GM23248 (cell line): ENCODE measurements around the gene IQGAP1. TPM values are rescaled to one million over a fixed set of nuclear protein-coding genes. Genes with fewer than 3 reads are reported as not detected.

Experiments used
- DNase-seq: peaks from one replicate; pipeline ENCODE4 v3.0.0-alpha.2; 2015
- H2AFZ ChIP-seq: fragments of 200-600 bp; sonication (generic); 2 replicates; pipeline ENCODE4 v1.6.1; 2016; ENCODE audit warnings: antibody characterized with exemption
- H3F3A ChIP-seq: fragments of 200-600 bp; sonication (generic); 2 replicates; pipeline ENCODE4 v1.6.1; 2016; ENCODE audit warnings: mild to moderate bottlenecking, antibody characterized with exemption, mixed run types; ENCODE audit not compliant: insufficient read depth
- H3K27ac ChIP-seq: fragments of 200-600 bp; sonication (generic); 2 replicates; pipeline ENCODE4 v1.5.1; 2016; ENCODE audit warnings: mild to moderate bottlenecking
- H3K27me3 ChIP-seq: fragments of 200-600 bp; sonication (generic); replicated peaks from 2 replicates; pipeline ENCODE4 v1.6.1; 2016; ENCODE audit warnings: mild to moderate bottlenecking; ENCODE audit not compliant: insufficient read depth
- H3K36me3 ChIP-seq: fragments of 200-600 bp; sonication (generic); 2 replicates; pipeline ENCODE4 v1.6.1; 2016; ENCODE audit warnings: low read depth, mild to moderate bottlenecking
- H3K4me1 ChIP-seq: fragments of 200-600 bp; sonication (generic); 2 replicates; pipeline ENCODE4 v1.6.1; 2016; ENCODE audit warnings: mild to moderate bottlenecking; ENCODE audit not compliant: insufficient read depth
- H3K4me2 ChIP-seq: fragments of 200-600 bp; sonication (generic); one replicate; pipeline ENCODE4 v1.6.1; 2016; ENCODE audit warnings: mild to moderate bottlenecking; ENCODE audit not compliant: unreplicated experiment
- H3K4me3 ChIP-seq: fragments of 200-600 bp; sonication (generic); 2 replicates; pipeline ENCODE4 v1.5.1; 2016; ENCODE audit warnings: mild to moderate bottlenecking
- H3K79me2 ChIP-seq: fragments of 200-600 bp; sonication (generic); 2 replicates; pipeline ENCODE4 v1.6.1; 2016; ENCODE audit warnings: mild to moderate bottlenecking; ENCODE audit not compliant: insufficient read depth
- H3K9ac ChIP-seq: fragments of 200-600 bp; sonication (generic); 2 replicates; pipeline ENCODE4 v1.6.1; 2016; ENCODE audit warnings: mild to moderate bottlenecking
- H3K9me2 ChIP-seq: fragments of 200-600 bp; sonication (generic); 2 replicates; pipeline ENCODE4 v1.6.1; 2016; ENCODE audit warnings: mixed run types, mild to moderate bottlenecking, moderate library complexity; ENCODE audit not compliant: insufficient read depth
- H3K9me3 ChIP-seq: fragments of 200-600 bp; sonication (generic); one replicate; pipeline ENCODE4 v1.6.1; 2017; ENCODE audit warnings: low read depth
- H4K20me1 ChIP-seq: fragments of 200-600 bp; sonication (generic); 2 replicates; pipeline ENCODE4 v1.6.0; 2016; ENCODE audit not compliant: insufficient read depth
- EZH2 ChIP-seq: fragments of 200-600 bp; sonication (generic); IDR thresholded peaks from 2 replicates; pipeline ENCODE4 v1.6.1; 2018; ENCODE audit warnings: antibody characterized with exemption, mild to moderate bottlenecking; ENCODE audit not compliant: insufficient read depth, poor library complexity, severe bottlenecking
- EZH2phosphoT487 ChIP-seq: fragments of 200-600 bp; sonication (generic); IDR thresholded peaks from 2 replicates; pipeline ENCODE4 v1.6.1; 2018; ENCODE audit warnings: antibody characterized with exemption, moderate library complexity, mild to moderate bottlenecking, low read depth; ENCODE audit not compliant: insufficient read depth
- WGBS, 2 experiments: methylation state at CpG; one replicate each; pipeline ENCODE4 v1.1.6; 2015 to 2017; ENCODE audit warnings: low lambda C conversion rate in 2 of 2, low coverage in 1 of 2; ENCODE audit errors: missing lambda C conversion rate in 2 of 2; 5-methylcytosine and 5-hydroxymethylcytosine counted together
- in situ Hi-C: fragments of 300-500 bp; cut with MboI; formaldehyde crosslinking; loops from 2 replicates; pipeline ENCODE4 v1.15.0; 2020
- polyA plus RNA-seq: library from polyadenylated mRNA; unstranded; fragments of >200 nt; fragmentation: Nextera tagmentation; extraction: Ambion mirVana; gene quantifications from 2 replicates; pipeline ENCODE4 v1.2.1, GENCODE V29; 2016
- total RNA-seq: library from RNA; depleted of rRNA; stranded (reverse); fragments of >200 nt; shearing (Covaris generic); gene quantifications from 2 replicates; pipeline ENCODE4 v1.2.3, GENCODE V29; 2014

Gene IQGAP1
- total and polyA plus RNA-seq, 2 experiments from 2014 or later: 101 to 185 TPM

GRCh38 chr15:90529371-90530249 is 141.6 kb downstream of the IQGAP1 start, which contains the start of gene CRTC3:
TSS of gene CRTC3 (plus strand) at chr15:90529923. CDS start at chr15:90530072, 149 bp downstream.
- no peaks in the 10 kb centered on the region for H3K9me2 ChIP-seq
- no peak for TF ChIP-seq EZH2
- TF ChIP-seq EZH2phosphoT487: no peak

GRCh38 chr15:90530250-90531051 is 142.4 kb downstream of the IQGAP1 start:
- in situ Hi-C loops: no loop called here
- H3K9me3 ChIP-seq: no peaks in the 10 kb centered on the region
- TF ChIP-seq EZH2phosphoT487: no peak
- no peak for TF ChIP-seq EZH2
- peak overlapping the region; percentile 99 for H3K4me3 ChIP-seq
- no peaks in the 10 kb centered on the region for H4K20me1 ChIP-seq
- H3K9ac ChIP-seq: peak overlapping the region; percentile 92
- peak overlapping the region; percentile 74 for H2AFZ ChIP-seq
- H3K4me2 ChIP-seq: peak overlapping the region; percentile 89
- H3K9me2 ChIP-seq: no peaks in the 10 kb centered on the region
- H3K79me2 ChIP-seq: peaks cover 53% of the 10 kb centered on the region
- WGBS, 2 experiments: 1% methylated on average over 32 to 71 of the region's 76 CpGs
- no peaks in the 10 kb centered on the region for H3K36me3 ChIP-seq
- H3K4me1 ChIP-seq: peaks cover 11% of the 10 kb centered on the region
- peak overlapping the region; percentile 74 for H3K27ac ChIP-seq
- DNase-seq: peak; percentile 70
- no peaks in the 10 kb centered on the region for H3K27me3 ChIP-seq
- no peaks in the 10 kb centered on the region for H3F3A ChIP-seq

More at GRCh38 chr15:90529371-90530249, 141.6 kb downstream of the IQGAP1 start, which contains the start of gene CRTC3:
- Histone ChIP-seq H3K9ac (peak within 1 kb of the TSS; percentile 92), H3K4me3 (peak within 1 kb of the TSS; percentile 99), H3K27me3 (no peaks in the 10 kb centered on the region), H3K79me2 (peaks cover 44% of the 10 kb centered on the region), H3K9me3 (no peaks in the 10 kb centered on the region), H2AFZ (peak within 1 kb of the TSS; percentile 77), H3K4me1 (peaks cover 11% of the 10 kb centered on the region), H3K27ac (peak within 1 kb of the TSS; percentile 74), H4K20me1 (no peaks in the 10 kb centered on the region), H3K4me2 (peak within 1 kb of the TSS; percentile 89), H3K36me3 (no peaks in the 10 kb centered on the region), H3F3A (no peaks in the 10 kb centered on the region)
- in situ Hi-C loops: no loop called here
- peak; percentile 83 for DNase-seq
- WGBS, 2 experiments: 1 to 5% methylated on average over 40 to 41 of the region's 104 CpGs

- no peaks in the 10 kb centered on the region for H3K27me3 ChIP-seq
- H3F3A ChIP-seq: no peaks in the 10 kb centered on the region
- WGBS, 2 experiments: 4% methylated on average over 4 of the region's 4 CpGs
- in situ Hi-C loops: no loop called here
- H3K27ac ChIP-seq: no peak overlapping the region
- H3K79me2 ChIP-seq: peaks cover 60% of the 10 kb centered on the region
- TF ChIP-seq EZH2phosphoT487: no peak
- H4K20me1 ChIP-seq: peaks cover 2% of the 10 kb centered on the region; the same call in 1 of the 2 replicates
- H3K4me3 ChIP-seq: peak overlapping the region; percentile 99
- H2AFZ ChIP-seq: no peak overlapping the region
- peak overlapping the region; percentile 92 for H3K9ac ChIP-seq
- H3K36me3 ChIP-seq: no peaks in the 10 kb centered on the region
- DNase-seq: peak; percentile 36
- H3K9me3 ChIP-seq: no peaks in the 10 kb centered on the region
- H3K4me2 ChIP-seq: peak overlapping the region; percentile 89
- peaks cover 13% of the 10 kb centered on the region for H3K4me1 ChIP-seq
- H3K9me2 ChIP-seq: no peaks in the 10 kb centered on the region
Observed at GRCh38 chr15:90531147-90531546, 143.1 kb downstream of the IQGAP1 start.

GRCh38 chr15:90535254-90535653 is 147.2 kb downstream of the IQGAP1 start:
- in situ Hi-C loops: no loop called here

More at GRCh38 chr15:90535254-90535653, 147.2 kb downstream of the IQGAP1 start:
- H3K79me2 ChIP-seq: peaks cover 100% of the 10 kb centered on the region
- H3K4me3 ChIP-seq: no peak overlapping the region
- no peaks in the 10 kb centered on the region for H3K9me3 ChIP-seq
- no peaks in the 10 kb centered on the region for H3K27me3 ChIP-seq
- no peak for DNase-seq
- no peak overlapping the region for H3K27ac ChIP-seq
- peaks cover 7% of the 10 kb centered on the region; the same call in 1 of the 2 replicates for H4K20me1 ChIP-seq
- no peak overlapping the region for H3K4me2 ChIP-seq
- no peaks in the 10 kb centered on the region for H3F3A ChIP-seq
- peaks cover 21% of the 10 kb centered on the region for H3K4me1 ChIP-seq
- TF ChIP-seq EZH2 (no peak), EZH2phosphoT487 (no peak)
- H3K36me3 ChIP-seq: no peaks in the 10 kb centered on the region
- H3K9me2 ChIP-seq: no peaks in the 10 kb centered on the region
- H3K9ac ChIP-seq: no peak overlapping the region
- no peak overlapping the region for H2AFZ ChIP-seq
- 76 to 81% methylated on average over 5 of the region's 5 CpGs for WGBS, 2 experiments
